ENCODE measurements around the gene PNMA6E.

- no peak for TF ChIP-seq CTCF (IDR thresholded peaks at IDR 0.05; ENCODE audit: low read depth, low read length, poor library complexity, severe bottlenecking)
- no peak for TF ChIP-seq EZH2phosphoT487 (IDR thresholded peaks at IDR 0.05; ENCODE audit: borderline replicate concordance, low read length)
These were observed 25.1 kb upstream of the PNMA6E start for GRCh38 chrX:153426204-153426603.
